OCI-LY7 (cell line): Measurements from ENCODE around the gene NRCAM.

Source experiments
- CTCF ChIP-seq: fragments of 200-600 bp; sonication (generic); conservative IDR thresholded peaks from 2 replicates; pipeline ENCODE4 v1.5.1; 2014; ENCODE audit warnings: mild to moderate bottlenecking, antibody characterized with exemption, low read length, moderate library complexity, mixed read lengths
- EZH2phosphoT487 ChIP-seq: fragments of 200-600 bp; sonication (generic); IDR thresholded peaks from 2 replicates; pipeline ENCODE4 v1.6.1; 2018; ENCODE audit warnings: low read depth, borderline replicate concordance, mild to moderate bottlenecking, mixed run types, antibody characterized with exemption, low read length, moderate library complexity, mixed read lengths

- TF ChIP-seq CTCF (0 out of 2 replicates have a peak, but pooled peaks have one; percentile 27), EZH2phosphoT487 (no peak)
Observed at GRCh38 chr7:108225531-108226181, 230.6 kb downstream of the NRCAM start.
